Lung (tissue), 12 donors: Measurements from ENCODE around the gene FBN2. TPM values are rescaled to one million over a fixed set of nuclear protein-coding genes. Genes with fewer than 3 reads are reported as not detected.

Experiments
- ATAC-seq: fragments of 200-7000 bp; cut with Tn5 transposase; one replicate; pipeline ENCODE4 v1.9.1; 2020; ENCODE audit warnings: moderate number of reproducible peaks; ENCODE audit not compliant: insufficient read depth, low FRiP score
- DNase-seq, 3 donors: peaks; one replicate each; pipeline ENCODE4 v3.0.0-alpha.2; 2013 to 2017
- H3K27ac ChIP-seq, 2 donors: one replicate each; pipeline ENCODE4 v1.5.1; 2013; ENCODE audit warnings: mild to moderate bottlenecking in 2 of 2, moderate library complexity in 2 of 2, control low read depth in 1 of 2, inconsistent platforms in 1 of 2, low read depth in 1 of 2, low read length in 1 of 2
- H3K27me3 ChIP-seq, 3 donors: one replicate each; pipeline ENCODE4 v1.5.1; 2013; ENCODE audit warnings: low read length in 2 of 3; ENCODE audit not compliant: control insufficient read depth in 3 of 3, insufficient read depth in 3 of 3
- H3K36me3 ChIP-seq, 4 donors: one replicate each; pipeline ENCODE4 v1.5.1; 2013; ENCODE audit warnings: low read length in 4 of 4, mild to moderate bottlenecking in 1 of 4, moderate library complexity in 1 of 4; ENCODE audit not compliant: control insufficient read depth in 4 of 4, insufficient read depth in 4 of 4
- H3K4me1 ChIP-seq, 5 donors: one replicate each; pipeline ENCODE4 v1.5.1; 2013; ENCODE audit warnings: low read length in 5 of 5, mild to moderate bottlenecking in 2 of 5, moderate library complexity in 1 of 5; ENCODE audit not compliant: control insufficient read depth in 5 of 5, insufficient read depth in 5 of 5
- H3K4me3 ChIP-seq: one replicate; pipeline ENCODE4 v1.5.1; 2013; ENCODE audit warnings: mild to moderate bottlenecking, control low read depth, moderate library complexity
- H3K9ac ChIP-seq, 2 donors: one replicate each; pipeline ENCODE4 v1.5.1; 2013; ENCODE audit warnings: low read length in 2 of 2, control low read depth in 1 of 2; ENCODE audit not compliant: insufficient read depth in 1 of 2
- H3K9me3 ChIP-seq, 4 donors: one replicate each; pipeline ENCODE4 v1.5.1; 2013; ENCODE audit warnings: low read length in 3 of 4, mild to moderate bottlenecking in 1 of 4, moderate library complexity in 1 of 4; ENCODE audit not compliant: control insufficient read depth in 4 of 4, insufficient read depth in 3 of 4
- CTCF ChIP-seq: IDR thresholded peaks from 2 replicates; pipeline ENCODE4 v1.5.1; 2012; ENCODE audit warnings: mild to moderate bottlenecking; ENCODE audit errors: control extremely low read depth, extremely low read depth
- WGBS, 2 donors: extraction: QIAGEN DNeasy Blood & Tissue Kit; methylation state at CpG; one replicate each; pipeline ENCODE4 v1.1.7; 2013; 5-methylcytosine and 5-hydroxymethylcytosine counted together
- polyA plus RNA-seq, 2 donors: library from polyadenylated mRNA; stranded (reverse); fragments of 200-250 nt; gene quantifications; one replicate each; pipeline ENCODE4 v1.2.1, GENCODE V29; 2013
- total RNA-seq, 2 donors: library from RNA; depleted of rRNA in 1 of 2; stranded (reverse); fragments of >200 nt in 1 of 2; gene quantifications; one replicate each; pipeline ENCODE4 v1.2.1, GENCODE V29; 2014 to 2021
- donor health status: control.
- donor health status: control.
- donor health status: Bipolar disorder and iron deficiency.
- donor health status: healthy.
- donor health status: DM: yes; HTN: yes; CAD: no.

The FBN2 gene
- total and polyA plus RNA-seq, 4 donors = 0.06 to 13.1 (median 1.1) TPM

DNA sequence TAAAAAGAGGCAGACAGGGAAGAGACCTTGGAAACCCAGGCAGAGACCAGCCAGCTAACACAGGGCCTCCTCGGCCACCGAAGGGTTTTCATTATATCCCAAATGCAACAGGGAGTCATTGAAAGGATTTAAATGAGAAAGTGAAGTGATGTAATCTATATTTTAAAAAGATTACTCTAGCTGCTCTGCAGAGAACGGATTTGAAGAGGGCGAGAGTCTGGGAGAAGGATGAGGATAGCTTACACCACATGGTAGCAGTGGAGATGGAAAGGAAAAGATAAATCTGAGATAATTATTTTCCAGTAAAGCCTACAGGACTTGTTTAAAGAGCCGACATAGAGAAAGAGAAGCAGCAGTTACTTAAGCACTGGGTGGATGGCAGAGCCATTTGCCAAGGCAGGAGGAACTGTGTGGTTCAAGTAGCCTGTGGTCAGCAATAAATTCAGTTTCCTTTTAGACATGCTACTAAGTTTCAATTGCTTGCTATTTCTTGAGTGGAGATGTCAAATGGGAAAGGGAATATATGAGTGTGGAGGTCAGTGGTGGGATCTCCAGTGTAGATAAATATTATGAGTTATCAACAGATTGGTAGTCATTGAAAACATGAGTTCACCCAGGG is 9.3 kb downstream of the FBN2 start:
- Histone ChIP-seq H3K27ac (no peak overlapping the region), H3K4me3 (no peak overlapping the region), H3K9ac (no peak overlapping the region), H3K27me3 (no peaks in the 10 kb centered on the region), H3K4me1 (peaks cover 0 to 19% (median 0%) of the 10 kb centered on the region in 5 donors), H3K36me3 (peaks cover 0 to 8% (median 4%) of the 10 kb centered on the region in 4 donors), H3K9me3 (no peaks in the 10 kb centered on the region)
- ATAC-seq = no peak
- no peak for TF ChIP-seq CTCF
- 84 to 86% methylated on average over 5 of the region's 5 CpGs for WGBS, 2 donors
- no peak for DNase-seq

DNA sequence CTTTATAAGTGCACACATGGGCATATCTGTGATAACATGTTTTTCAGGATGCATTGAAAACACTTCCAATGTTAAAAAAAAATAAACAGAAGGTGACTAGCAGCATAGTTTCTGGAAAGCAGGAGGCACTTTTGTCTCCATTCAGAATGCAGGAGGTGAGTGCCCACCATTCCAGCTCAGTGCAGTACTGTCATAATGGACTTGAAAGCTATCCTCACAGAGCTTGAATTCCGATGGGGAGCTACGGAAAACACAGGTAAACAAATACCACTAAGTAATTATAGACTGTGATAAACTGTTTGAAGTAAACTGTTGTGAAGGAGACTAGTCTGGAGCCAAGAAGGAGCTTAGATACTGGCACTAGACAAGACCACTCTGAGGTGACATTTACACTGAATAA is 9.9 kb downstream of the FBN2 start:
- ATAC-seq (no peak), DNase-seq (no peak)
- Histone ChIP-seq H3K4me1 (peaks cover 0 to 20% (median 0%) of the 10 kb centered on the region in 5 donors), H3K27ac (no peak overlapping the region), H3K9me3 (no peaks in the 10 kb centered on the region), H3K27me3 (no peaks in the 10 kb centered on the region), H3K4me3 (no peak overlapping the region), H3K9ac (no peak overlapping the region), H3K36me3 (peaks cover 0 to 8% (median 3%) of the 10 kb centered on the region in 4 donors)
- no peak for TF ChIP-seq CTCF
- WGBS, 2 donors = 55 to 81% methylated on average over 2 of the region's 2 CpGs

- Histone ChIP-seq H3K9ac (no peak overlapping the region), H3K4me3 (no peak overlapping the region), H3K27me3 (no peaks in the 10 kb centered on the region), H3K4me1 (peaks cover 0 to 18% (median 0%) of the 10 kb centered on the region in 5 donors), H3K27ac (no peak overlapping the region), H3K9me3 (no peaks in the 10 kb centered on the region), H3K36me3 (peaks cover 0 to 8% (median 3%) of the 10 kb centered on the region in 4 donors)
- DNase-seq = no peak
- no peak for TF ChIP-seq CTCF
- ATAC-seq = no peak
Measured at GRCh38 chr5:128527077-128527476, 11.0 kb downstream of the FBN2 start.

GRCh38 chr5:128522336-128522735 is 15.7 kb downstream of the FBN2 start:
- Histone ChIP-seq H3K9me3 (no peaks in the 10 kb centered on the region), H3K4me3 (no peak overlapping the region), H3K27ac (no peak overlapping the region), H3K36me3 (peaks cover 0 to 9% (median 4%) of the 10 kb centered on the region in 4 donors), H3K9ac (no peak overlapping the region), H3K4me1 (peaks cover 0 to 12% (median 0%) of the 10 kb centered on the region in 5 donors), H3K27me3 (no peaks in the 10 kb centered on the region)
- DNase-seq (no peak), ATAC-seq (no peak)
- TF ChIP-seq CTCF = no peak
- 13 to 39% methylated on average over 5 of the region's 5 CpGs for WGBS, 2 donors
